A549 (cell line): ENCODE results near the gene SLC9A1. TPM values are rescaled to one million over a fixed set of nuclear protein-coding genes. Genes with fewer than 3 reads are reported as not detected.
"Not testable (repeated sequence)": the region's sequence is repeated elsewhere in the genome, so short reads cannot be mapped to it uniquely, and the experiment has no call there.

Source experiments
- ATAC-seq, 2 experiments: fragments of 200-7000 bp in 1 of 2; fragments of >200 bp in 1 of 2; cut with Nextera tagmentation in 1 of 2; cut with Tn5 transposase in 1 of 2; 3 replicates each; pipeline versions ENCODE4 v1.8.0 to v1.9.1; 2018 to 2020; ENCODE audit warnings: mild to moderate bottlenecking in 1 of 2, moderate library complexity in 1 of 2
- CTCF ChIA-PET: fragments of 300-600 bp; sonication (Branson Sonifier 250); formaldehyde crosslinking; extraction: SDS; loops from one replicate; lab custom pipeline; 2021; ENCODE audit warnings: antibody characterized with exemption, inconsistent platforms; lab: Yijun Ruan, JAX
- POLR2A ChIA-PET: fragments of 350-600 bp; formaldehyde crosslinking; extraction: SDS; loops from one replicate; lab custom pipeline; 2021; ENCODE audit warnings: antibody characterized with exemption, inconsistent platforms; lab: Yijun Ruan, JAX
- DNase-seq, 2 experiments: peaks; one replicate each; pipeline versions ENCODE4 v3.0.0 to v3.0.0-alpha.2; 2011 to 2016; ENCODE audit warnings: low read depth in 1 of 2, low spot score in 1 of 2
- FAIRE-seq: peaks from 2 replicates; lab custom pipeline; 2011; peaks lifted over from hg19 to GRCh38; lab: Jason Lieb, UNC
- H3K27ac ChIP-seq, 2 experiments: fragments of >200 bp; sonication (Bioruptor Twin); formaldehyde crosslinking; 3 replicates each; pipeline ENCODE4 v1.5.1; 2016 to 2017
- H3K4me1 ChIP-seq: fragments of >200 bp; sonication (Bioruptor Twin); formaldehyde crosslinking; 3 replicates; pipeline ENCODE4 v1.6.1; 2016
- H3K4me2 ChIP-seq: fragments of >200 bp; sonication (Bioruptor Twin); formaldehyde crosslinking; 3 replicates; pipeline ENCODE4 v1.6.1; 2016
- H3K4me3 ChIP-seq: fragments of >200 bp; sonication (Bioruptor Twin); formaldehyde crosslinking; 3 replicates; pipeline ENCODE4 v1.5.1; 2016
- H3K9me3 ChIP-seq: fragments of >200 bp; sonication (Bioruptor Twin); formaldehyde crosslinking; 3 replicates; pipeline ENCODE4 v1.6.1; 2016
- CHD2 ChIP-seq: fragments of 150-350 bp; IDR thresholded peaks from 2 replicates; pipeline ENCODE4 v1.6.1; 2014; ENCODE audit warnings: low read length; ENCODE audit not compliant: partially characterized antibody
- CHD4 ChIP-seq: fragments of 200-600 bp; sonication (generic); IDR thresholded peaks from 2 replicates; pipeline ENCODE4 v1.6.1; 2016; ENCODE audit warnings: antibody characterized with exemption, mild to moderate bottlenecking, borderline replicate concordance
- FOSL2 ChIP-seq, 2 experiments: fragments of 450-650 bp in 1 of 2; fragments of >200 bp in 1 of 2; sonication (Bioruptor Twin) in 1 of 2; formaldehyde crosslinking; IDR thresholded peaks; 2 replicates each; pipeline versions ENCODE4 v1.5.0 to v1.6.1; 2016 to 2020; ENCODE audit warnings: mild to moderate bottlenecking in 1 of 2, moderate library complexity in 1 of 2
- HDAC2 ChIP-seq: fragments of 200-600 bp; sonication (generic); IDR thresholded peaks from 2 replicates; pipeline ENCODE4 v1.6.1; 2016
- HMGXB4 ChIP-seq: fragments of 250-450 bp; sonication (Bioruptor Pico); IDR thresholded peaks from 2 replicates; pipeline ENCODE4 v1.5.0; 2021; ENCODE audit warnings: mild to moderate bottlenecking, moderate library complexity, borderline replicate concordance
- HOXA7 ChIP-seq: fragments of 250-450 bp; sonication (Bioruptor Pico); IDR thresholded peaks from 2 replicates; pipeline ENCODE4 v1.5.0; 2020; ENCODE audit warnings: mild to moderate bottlenecking, moderate library complexity
- HOXB5 ChIP-seq: fragments of 250-450 bp; sonication (Bioruptor Pico); IDR thresholded peaks from 2 replicates; pipeline ENCODE4 v1.5.0; 2020; ENCODE audit warnings: mild to moderate bottlenecking, moderate library complexity
- JUNB ChIP-seq: fragments of >200 bp; sonication (Bioruptor Twin); formaldehyde crosslinking; IDR thresholded peaks from 2 replicates; pipeline ENCODE4 v1.6.1; 2016
- KDM1A ChIP-seq: fragments of 200-600 bp; sonication (generic); IDR thresholded peaks from 2 replicates; pipeline ENCODE4 v1.6.1; 2016; ENCODE audit warnings: low read depth, mild to moderate bottlenecking
- KDM5A ChIP-seq: fragments of 200-600 bp; sonication (generic); IDR thresholded peaks from 2 replicates; pipeline ENCODE4 v1.6.1; 2016; ENCODE audit warnings: antibody characterized with exemption, mild to moderate bottlenecking
- MYC ChIP-seq: IDR thresholded peaks from 2 replicates; pipeline ENCODE4 v1.6.1; 2012; ENCODE audit warnings: mild to moderate bottlenecking, inconsistent platforms, low read length, improper control_type of control experiment, borderline replicate concordance
- NPAS2 ChIP-seq: fragments of 250-450 bp; sonication (Bioruptor Pico); IDR thresholded peaks from 2 replicates; pipeline ENCODE4 v1.8.0; 2022; ENCODE audit warnings: mild to moderate bottlenecking, moderate library complexity, borderline replicate concordance
- NR3C1 ChIP-seq: fragments of >200 bp; sonication (Bioruptor Twin); formaldehyde crosslinking; IDR thresholded peaks from 3 replicates; pipeline ENCODE4 v1.6.1; 2017
- PBX3 ChIP-seq: IDR thresholded peaks from 2 replicates; pipeline ENCODE4 v1.6.1; 2012
- REST ChIP-seq: fragments of 200-600 bp; sonication (generic); IDR thresholded peaks from 2 replicates; pipeline ENCODE4 v1.6.1; 2016; ENCODE audit warnings: antibody characterized with exemption, mild to moderate bottlenecking, moderate library complexity
- SMC3 ChIP-seq: fragments of >200 bp; sonication (Bioruptor Twin); formaldehyde crosslinking; IDR thresholded peaks from 3 replicates; pipeline ENCODE4 v1.6.1; 2018; ENCODE audit warnings: inconsistent platforms
- SREBF2 ChIP-seq: fragments of 450-650 bp; IDR thresholded peaks from 2 replicates; pipeline ENCODE4 v1.6.1; 2014; ENCODE audit warnings: mild to moderate bottlenecking, moderate library complexity
- ZFP36 ChIP-seq: fragments of 450-650 bp; IDR thresholded peaks from 2 replicates; pipeline ENCODE4 v1.6.1; 2014; ENCODE audit warnings: borderline replicate concordance; ENCODE audit not compliant: partially characterized antibody
- ZSCAN20 ChIP-seq: fragments of 250-450 bp; sonication (Bioruptor Pico); IDR thresholded peaks from 2 replicates; pipeline ENCODE4 v1.8.0; 2022; ENCODE audit warnings: mild to moderate bottlenecking, moderate library complexity
- WGBS: methylation state at CpG from one replicate; pipeline ENCODE4 v1.1.6; 2017; ENCODE audit errors: missing lambda C conversion rate; 5-methylcytosine and 5-hydroxymethylcytosine counted together
- polyA plus RNA-seq, 4 experiments: library from polyadenylated mRNA; depleted of rRNA in 3 of 4; stranded (reverse); fragments of >200 nt; fragmentation: RNase III in 1 of 4; extraction: RNeasy Plus Mini Kit Qiagen cat#74134 plus additional on column Dnase treatment in 1 of 4; gene quantifications; 2 replicates in 3 of 4; 3 replicates in 1 of 4; pipeline ENCODE4 v1.2.3, GENCODE V29; 2011 to 2017
- TF ChIP-seq, protein P1 (sequence below): fragments of 450-650 bp; IDR thresholded peaks from 2 replicates; pipeline ENCODE4 v1.6.1; 2014; ENCODE audit warnings: antibody characterized with exemption
- TF ChIP-seq, protein P2 (sequence below): fragments of 250-450 bp; sonication (Bioruptor Pico); IDR thresholded peaks from 2 replicates; pipeline ENCODE4 v1.5.0; 2020; ENCODE audit warnings: low read depth, mild to moderate bottlenecking, moderate library complexity

Gene SLC9A1
- polyA plus RNA-seq, 2 of the 4 experiments (the other 2 are of a cell fraction), result 7.4 to 8.0 TPM

- no peak for TF ChIP-seq PBX3
- no peak for TF ChIP-seq HOXA7
- TF ChIP-seq KDM5A, result no peak
Measured at GRCh38 chr1:27179379-27179778, 24.5 kb upstream of the SLC9A1 start (continued).

- H3K4me3 ChIP-seq, result no peak overlapping the region
- FAIRE-seq, result no peak
- ATAC-seq, result no peak
- WGBS, result 85% methylated on average over 12 of the region's 26 CpGs
- ChIA-PET CTCF (no interaction called here), POLR2A (no interaction called here)
- DNase-seq, result no peak
- H3K4me2 ChIP-seq, result no peak overlapping the region
- H3K4me1 ChIP-seq, result no peaks in the 10 kb centered on the region
- TF ChIP-seq HDAC2 (no peak), NR3C1 (no peak)
- H3K9me3 ChIP-seq, result peaks cover 9% of the 10 kb centered on the region; the same call in 1 of the 3 replicates
- no peak overlapping the region for H3K27ac ChIP-seq
Measured at GRCh38 chr1:27176954-27177353, 22.0 kb upstream of the SLC9A1 start.

DNA sequence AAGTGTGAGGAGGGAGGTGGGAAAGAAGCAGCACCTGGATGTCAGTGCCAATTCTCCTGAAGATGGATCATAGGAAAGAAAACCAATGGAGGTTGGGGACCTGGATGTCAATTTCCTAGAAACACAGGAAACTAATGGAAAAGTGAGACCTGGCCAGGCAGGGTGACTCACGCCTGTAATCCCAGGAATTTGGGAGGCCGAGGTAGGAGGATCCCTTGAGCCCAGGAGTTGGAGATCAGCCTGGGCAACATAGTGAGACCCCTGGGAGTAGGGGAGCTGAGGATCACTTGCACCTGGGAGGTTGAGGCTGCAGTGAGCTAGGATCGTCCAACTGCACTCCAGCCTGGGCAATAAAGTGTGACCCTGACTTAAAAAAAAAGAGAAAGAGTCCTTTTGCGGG is 21.4 kb upstream of the SLC9A1 start:
- POLR2A ChIA-PET, result no interaction called here
- DNase-seq, result no peak
- no peak for ATAC-seq
- 75% methylated on average over 4 of the region's 4 CpGs for whole genome bisulfite sequencing
- no peaks in the 10 kb centered on the region for H3K4me1 ChIP-seq
- H3K9me3 ChIP-seq, result peaks cover 5% of the 10 kb centered on the region; the same call in 1 of the 3 replicates
- CTCF ChIA-PET, result no interaction called here
- no peak for FAIRE-seq
- no peak for TF ChIP-seq HDAC2
- TF ChIP-seq, protein P1, sequence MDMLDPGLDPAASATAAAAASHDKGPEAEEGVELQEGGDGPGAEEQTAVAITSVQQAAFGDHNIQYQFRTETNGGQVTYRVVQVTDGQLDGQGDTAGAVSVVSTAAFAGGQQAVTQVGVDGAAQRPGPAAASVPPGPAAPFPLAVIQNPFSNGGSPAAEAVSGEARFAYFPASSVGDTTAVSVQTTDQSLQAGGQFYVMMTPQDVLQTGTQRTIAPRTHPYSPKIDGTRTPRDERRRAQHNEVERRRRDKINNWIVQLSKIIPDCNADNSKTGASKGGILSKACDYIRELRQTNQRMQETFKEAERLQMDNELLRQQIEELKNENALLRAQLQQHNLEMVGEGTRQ, result no peak
- no peak for TF ChIP-seq HMGXB4 (CRISPR knock-in tag)
- TF ChIP-seq SREBF2, result no peak
- TF ChIP-seq MYC, result no peak
- no peak for TF ChIP-seq FOSL2 (IDR thresholded peaks at IDR 0.05)
- no peak for TF ChIP-seq FOSL2 (CRISPR knock-in tag; IDR thresholded peaks at IDR 0.05)
- TF ChIP-seq KDM1A, result no peak
- no peak for TF ChIP-seq PBX3
- TF ChIP-seq ZFP36, result no peak
- no peak for TF ChIP-seq HOXB5 (CRISPR knock-in tag)
- no peak for TF ChIP-seq CHD2
- TF ChIP-seq ZSCAN20 (CRISPR knock-in tag), result no peak
- TF ChIP-seq REST, result no peak
- TF ChIP-seq CHD4, result no peak
- TF ChIP-seq NPAS2 (CRISPR knock-in tag), result no peak
- no peak for TF ChIP-seq SMC3
- no peak for TF ChIP-seq JUNB
- TF ChIP-seq, protein P2, sequence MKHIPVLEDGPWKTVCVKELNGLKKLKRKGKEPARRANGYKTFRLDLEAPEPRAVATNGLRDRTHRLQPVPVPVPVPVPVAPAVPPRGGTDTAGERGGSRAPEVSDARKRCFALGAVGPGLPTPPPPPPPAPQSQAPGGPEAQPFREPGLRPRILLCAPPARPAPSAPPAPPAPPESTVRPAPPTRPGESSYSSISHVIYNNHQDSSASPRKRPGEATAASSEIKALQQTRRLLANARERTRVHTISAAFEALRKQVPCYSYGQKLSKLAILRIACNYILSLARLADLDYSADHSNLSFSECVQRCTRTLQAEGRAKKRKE (CRISPR knock-in tag), result no peak
- TF ChIP-seq, all 56 proteins: peak for 0
- no peak overlapping the region for H3K4me2 ChIP-seq
- H3K4me3 ChIP-seq, result no peak overlapping the region
- H3K27ac ChIP-seq, result no peak overlapping the region

DNA sequence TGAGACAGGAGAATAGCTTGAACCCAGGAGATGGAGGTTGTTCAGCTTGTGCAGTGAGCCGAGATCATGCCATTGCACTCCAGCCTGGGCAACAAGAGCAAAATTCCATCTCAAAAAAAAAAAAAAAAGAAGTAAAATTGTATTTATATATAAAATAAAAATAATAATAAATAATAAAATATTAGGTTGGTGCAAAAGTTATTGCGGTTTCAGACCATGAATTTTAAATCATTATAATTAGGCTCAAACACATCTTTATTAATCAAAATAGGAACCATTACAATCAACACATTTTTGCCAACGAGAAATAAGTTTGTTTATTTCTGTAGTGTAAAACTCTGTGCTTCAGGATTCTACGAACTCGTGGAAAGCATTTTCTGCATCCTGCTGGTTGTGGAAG is 18.1 kb upstream of the SLC9A1 start:
- POLR2A ChIA-PET, H3K4me1 ChIP-seq, CTCF ChIA-PET, H3K27ac ChIP-seq, DNase-seq, ATAC-seq, FAIRE-seq, H3K4me2 ChIP-seq, H3K9me3 ChIP-seq, H3K4me3 ChIP-seq: not testable (repeated sequence)
- 38% methylated on average over 5 of the region's 5 CpGs for WGBS
